GM23338 (cell line): ENCODE measurements around the gene TMPRSS6. TPM values are rescaled to one million over a fixed set of nuclear protein-coding genes. Genes with fewer than 3 reads are reported as not detected.

Experiments used
- ATAC-seq: fragments of 200-7000 bp; cut with Tn5 transposase; 3 replicates; pipeline ENCODE4 v1.9.1; 2020
- DNase-seq: peaks from one replicate; pipeline ENCODE4 v3.0.0-alpha.2; 2015; ENCODE audit warnings: low spot score
- H2AFZ ChIP-seq: fragments of 200-600 bp; sonication (generic); 2 replicates; pipeline ENCODE4 v1.8.0; 2016; ENCODE audit warnings: antibody characterized with exemption, mild to moderate bottlenecking, moderate library complexity
- H3F3A ChIP-seq: fragments of 200-600 bp; sonication (generic); replicated peaks from 2 replicates; pipeline ENCODE4 v1.8.0; 2017; ENCODE audit warnings: antibody characterized with exemption, mixed run types, low read depth
- H3K27ac ChIP-seq: fragments of 200-600 bp; sonication (generic); 2 replicates; pipeline ENCODE4 v1.6.1; 2016; ENCODE audit warnings: low read depth
- H3K27me3 ChIP-seq: fragments of 200-600 bp; sonication (generic); 2 replicates; pipeline ENCODE4 v1.8.0; 2016; ENCODE audit warnings: mild to moderate bottlenecking, mixed run types, moderate library complexity; ENCODE audit not compliant: insufficient read depth
- H3K36me3 ChIP-seq: fragments of 200-600 bp; sonication (generic); 2 replicates; pipeline ENCODE4 v1.8.0; 2016; ENCODE audit warnings: mild to moderate bottlenecking; ENCODE audit not compliant: insufficient read depth
- H3K4me1 ChIP-seq: fragments of 200-600 bp; sonication (generic); 2 replicates; pipeline ENCODE4 v1.8.0; 2016; ENCODE audit warnings: mild to moderate bottlenecking, moderate library complexity; ENCODE audit not compliant: insufficient read depth
- H3K4me2 ChIP-seq: fragments of 200-600 bp; sonication (generic); 2 replicates; pipeline ENCODE4 v1.7.1; 2017; ENCODE audit warnings: mixed run types
- H3K4me3 ChIP-seq: fragments of 200-600 bp; sonication (generic); 2 replicates; pipeline ENCODE4 v1.6.1; 2016; ENCODE audit warnings: mixed run types
- H3K79me2 ChIP-seq: fragments of 200-600 bp; sonication (generic); replicated peaks from 2 replicates; pipeline ENCODE4 v1.8.0; 2017; ENCODE audit warnings: mild to moderate bottlenecking; ENCODE audit not compliant: insufficient read depth
- H3K9me2 ChIP-seq: fragments of 200-600 bp; sonication (generic); 2 replicates; pipeline ENCODE4 v1.8.0; 2017; ENCODE audit not compliant: insufficient read depth
- H4K20me1 ChIP-seq: fragments of 200-600 bp; sonication (generic); replicated peaks from 2 replicates; pipeline ENCODE4 v1.8.0; 2017; ENCODE audit warnings: mild to moderate bottlenecking; ENCODE audit not compliant: insufficient read depth
- H3K27ac Mint-ChIP-seq: 2 replicates; pipeline ENCODE4 v1.8.0; 2020; ENCODE audit warnings: inconsistent platforms, mild to moderate bottlenecking, moderate library complexity, mixed read lengths
- H3K27me3 Mint-ChIP-seq: 3 replicates; pipeline ENCODE4 v1.8.0; 2022; ENCODE audit warnings: low read depth, mild to moderate bottlenecking, moderate library complexity, mixed read lengths, inconsistent platforms; ENCODE audit not compliant: insufficient read depth, poor library complexity
- H3K36me3 Mint-ChIP-seq: 3 replicates; pipeline ENCODE4 v1.8.0; 2021; ENCODE audit warnings: low read depth, mild to moderate bottlenecking, inconsistent platforms, moderate library complexity, mixed read lengths
- H3K4me1 Mint-ChIP-seq: 3 replicates; pipeline ENCODE4 v1.8.0; 2020; ENCODE audit warnings: mild to moderate bottlenecking, inconsistent platforms, mixed read lengths
- H3K4me3 Mint-ChIP-seq: 3 replicates; pipeline ENCODE4 v1.8.0; 2021; ENCODE audit warnings: moderate library complexity, mild to moderate bottlenecking, inconsistent platforms, mixed read lengths
- H3K9me3 Mint-ChIP-seq: 3 replicates; pipeline ENCODE4 v1.8.0; 2020; ENCODE audit warnings: moderate library complexity, mild to moderate bottlenecking, inconsistent platforms, mixed read lengths
- CREB1 ChIP-seq: fragments of 250-450 bp; sonication (Bioruptor Pico); IDR thresholded peaks from 2 replicates; pipeline ENCODE4 v1.5.0; 2020; ENCODE audit warnings: low read depth, mild to moderate bottlenecking, moderate library complexity
- CTCF ChIP-seq, 2 experiments: fragments of 200-600 bp in 1 of 2; sonication (generic) in 1 of 2; conservative IDR thresholded peaks; 2 replicates each; pipeline versions ENCODE4 v1.5.1 to v1.6.1; 2016 to 2017; ENCODE audit warnings: antibody characterized with exemption in 2 of 2, low read depth in 2 of 2, mild to moderate bottlenecking in 2 of 2, moderate library complexity in 1 of 2
- ETS1 ChIP-seq: IDR thresholded peaks from 2 replicates; pipeline ENCODE4 v1.6.1; 2016; ENCODE audit warnings: antibody characterized with exemption
- EZH2 ChIP-seq: fragments of 200-600 bp; sonication (generic); IDR thresholded peaks from one replicate; pipeline ENCODE4 v1.8.0; 2017; ENCODE audit warnings: antibody characterized with exemption, mild to moderate bottlenecking, low read depth; ENCODE audit not compliant: unreplicated experiment
- EZH2phosphoT487 ChIP-seq: fragments of 200-600 bp; sonication (generic); IDR thresholded peaks from one replicate; pipeline ENCODE4 v1.8.1; 2018; ENCODE audit warnings: antibody characterized with exemption; ENCODE audit not compliant: unreplicated experiment
- JUNB ChIP-seq: IDR thresholded peaks from one replicate; pipeline ENCODE4 v1.6.1; 2016; ENCODE audit warnings: antibody characterized with exemption; ENCODE audit not compliant: unreplicated experiment
- NANOG ChIP-seq: IDR thresholded peaks from 2 replicates; pipeline ENCODE4 v1.6.1; 2016; ENCODE audit warnings: antibody characterized with exemption, borderline replicate concordance
- STAT1 ChIP-seq: IDR thresholded peaks from one replicate; pipeline ENCODE4 v1.6.1; 2016; ENCODE audit warnings: antibody characterized with exemption; ENCODE audit not compliant: unreplicated experiment
- ZNF114 ChIP-seq: fragments of 250-450 bp; sonication (Bioruptor Pico); IDR thresholded peaks from 2 replicates; pipeline ENCODE4 v1.5.0; 2020; ENCODE audit warnings: mild to moderate bottlenecking, moderate library complexity
- ZNF331 ChIP-seq: fragments of 250-450 bp; sonication (Bioruptor Pico); IDR thresholded peaks from 2 replicates; pipeline ENCODE4 v1.5.0; 2020; ENCODE audit warnings: low read depth, mild to moderate bottlenecking, moderate library complexity
- polyA plus RNA-seq: library from polyadenylated mRNA; unstranded; fragments of >200 nt; fragmentation: Nextera tagmentation; extraction: Ambion mirVana; gene quantifications from 2 replicates; pipeline ENCODE4 v1.2.1, GENCODE V29; 2016
- total RNA-seq: library from RNA; depleted of rRNA; stranded (reverse); fragments of >200 nt; shearing (Covaris generic); gene quantifications from 2 replicates; pipeline ENCODE4 v1.2.3, GENCODE V29; 2014
- TF ChIP-seq, protein P1 (sequence below): IDR thresholded peaks from one replicate; pipeline ENCODE4 v1.6.1; 2018; ENCODE audit warnings: antibody characterized with exemption; ENCODE audit not compliant: unreplicated experiment
- TF ChIP-seq, protein P2 (sequence below): fragments of 250-450 bp; sonication (Bioruptor Pico); IDR thresholded peaks from 2 replicates; pipeline ENCODE4 v1.5.0; 2020; ENCODE audit warnings: mild to moderate bottlenecking, moderate library complexity

Gene TMPRSS6
- total and polyA plus RNA-seq, 2 experiments from 2014 or later: 0.13 TPM; not detected in 1

GRCh38 chr22:37067428-37067827 lies 42.1 kb downstream of the TMPRSS6 start:
- no peak overlapping the region for H2AFZ ChIP-seq
- no peaks in the 10 kb centered on the region; the same call in 2 of the 3 replicates for H3K9me3 Mint-ChIP-seq
- H3K4me1 Mint-ChIP-seq: peaks cover 28% of the 10 kb centered on the region
- H3K79me2 ChIP-seq: no peaks in the 10 kb centered on the region
- H4K20me1 ChIP-seq: no peaks in the 10 kb centered on the region
- DNase-seq: no peak
- no peak overlapping the region for H3K4me3 Mint-ChIP-seq
- H3K4me1 ChIP-seq: peaks cover 14% of the 10 kb centered on the region
- no peak overlapping the region for H3K4me3 ChIP-seq
- H3K27me3 ChIP-seq: peaks cover 52% of the 10 kb centered on the region
- no peak overlapping the region for H3K27ac Mint-ChIP-seq
- H3K36me3 Mint-ChIP-seq: peaks cover 2% of the 10 kb centered on the region; the same call in 2 of the 3 replicates
- H3K4me2 ChIP-seq: no peak overlapping the region
- H3F3A ChIP-seq: no peaks in the 10 kb centered on the region
- TF ChIP-seq EZH2 (no peak), CREB1 (CRISPR knock-in tag) (no peak), JUNB (no peak), ETS1 (no peak), STAT1 (no peak), ZNF114 (CRISPR knock-in tag) (no peak), ZNF331 (CRISPR knock-in tag) (no peak), NANOG (no peak), CTCF (conservative IDR thresholded peaks at IDR 0.05; ENCODE audit: low read depth in 2 of 2) (no peak), EZH2phosphoT487 (no peak)
- TF ChIP-seq, protein P1, sequence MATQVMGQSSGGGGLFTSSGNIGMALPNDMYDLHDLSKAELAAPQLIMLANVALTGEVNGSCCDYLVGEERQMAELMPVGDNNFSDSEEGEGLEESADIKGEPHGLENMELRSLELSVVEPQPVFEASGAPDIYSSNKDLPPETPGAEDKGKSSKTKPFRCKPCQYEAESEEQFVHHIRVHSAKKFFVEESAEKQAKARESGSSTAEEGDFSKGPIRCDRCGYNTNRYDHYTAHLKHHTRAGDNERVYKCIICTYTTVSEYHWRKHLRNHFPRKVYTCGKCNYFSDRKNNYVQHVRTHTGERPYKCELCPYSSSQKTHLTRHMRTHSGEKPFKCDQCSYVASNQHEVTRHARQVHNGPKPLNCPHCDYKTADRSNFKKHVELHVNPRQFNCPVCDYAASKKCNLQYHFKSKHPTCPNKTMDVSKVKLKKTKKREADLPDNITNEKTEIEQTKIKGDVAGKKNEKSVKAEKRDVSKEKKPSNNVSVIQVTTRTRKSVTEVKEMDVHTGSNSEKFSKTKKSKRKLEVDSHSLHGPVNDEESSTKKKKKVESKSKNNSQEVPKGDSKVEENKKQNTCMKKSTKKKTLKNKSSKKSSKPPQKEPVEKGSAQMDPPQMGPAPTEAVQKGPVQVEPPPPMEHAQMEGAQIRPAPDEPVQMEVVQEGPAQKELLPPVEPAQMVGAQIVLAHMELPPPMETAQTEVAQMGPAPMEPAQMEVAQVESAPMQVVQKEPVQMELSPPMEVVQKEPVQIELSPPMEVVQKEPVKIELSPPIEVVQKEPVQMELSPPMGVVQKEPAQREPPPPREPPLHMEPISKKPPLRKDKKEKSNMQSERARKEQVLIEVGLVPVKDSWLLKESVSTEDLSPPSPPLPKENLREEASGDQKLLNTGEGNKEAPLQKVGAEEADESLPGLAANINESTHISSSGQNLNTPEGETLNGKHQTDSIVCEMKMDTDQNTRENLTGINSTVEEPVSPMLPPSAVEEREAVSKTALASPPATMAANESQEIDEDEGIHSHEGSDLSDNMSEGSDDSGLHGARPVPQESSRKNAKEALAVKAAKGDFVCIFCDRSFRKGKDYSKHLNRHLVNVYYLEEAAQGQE: no peak
- TF ChIP-seq, protein P2, sequence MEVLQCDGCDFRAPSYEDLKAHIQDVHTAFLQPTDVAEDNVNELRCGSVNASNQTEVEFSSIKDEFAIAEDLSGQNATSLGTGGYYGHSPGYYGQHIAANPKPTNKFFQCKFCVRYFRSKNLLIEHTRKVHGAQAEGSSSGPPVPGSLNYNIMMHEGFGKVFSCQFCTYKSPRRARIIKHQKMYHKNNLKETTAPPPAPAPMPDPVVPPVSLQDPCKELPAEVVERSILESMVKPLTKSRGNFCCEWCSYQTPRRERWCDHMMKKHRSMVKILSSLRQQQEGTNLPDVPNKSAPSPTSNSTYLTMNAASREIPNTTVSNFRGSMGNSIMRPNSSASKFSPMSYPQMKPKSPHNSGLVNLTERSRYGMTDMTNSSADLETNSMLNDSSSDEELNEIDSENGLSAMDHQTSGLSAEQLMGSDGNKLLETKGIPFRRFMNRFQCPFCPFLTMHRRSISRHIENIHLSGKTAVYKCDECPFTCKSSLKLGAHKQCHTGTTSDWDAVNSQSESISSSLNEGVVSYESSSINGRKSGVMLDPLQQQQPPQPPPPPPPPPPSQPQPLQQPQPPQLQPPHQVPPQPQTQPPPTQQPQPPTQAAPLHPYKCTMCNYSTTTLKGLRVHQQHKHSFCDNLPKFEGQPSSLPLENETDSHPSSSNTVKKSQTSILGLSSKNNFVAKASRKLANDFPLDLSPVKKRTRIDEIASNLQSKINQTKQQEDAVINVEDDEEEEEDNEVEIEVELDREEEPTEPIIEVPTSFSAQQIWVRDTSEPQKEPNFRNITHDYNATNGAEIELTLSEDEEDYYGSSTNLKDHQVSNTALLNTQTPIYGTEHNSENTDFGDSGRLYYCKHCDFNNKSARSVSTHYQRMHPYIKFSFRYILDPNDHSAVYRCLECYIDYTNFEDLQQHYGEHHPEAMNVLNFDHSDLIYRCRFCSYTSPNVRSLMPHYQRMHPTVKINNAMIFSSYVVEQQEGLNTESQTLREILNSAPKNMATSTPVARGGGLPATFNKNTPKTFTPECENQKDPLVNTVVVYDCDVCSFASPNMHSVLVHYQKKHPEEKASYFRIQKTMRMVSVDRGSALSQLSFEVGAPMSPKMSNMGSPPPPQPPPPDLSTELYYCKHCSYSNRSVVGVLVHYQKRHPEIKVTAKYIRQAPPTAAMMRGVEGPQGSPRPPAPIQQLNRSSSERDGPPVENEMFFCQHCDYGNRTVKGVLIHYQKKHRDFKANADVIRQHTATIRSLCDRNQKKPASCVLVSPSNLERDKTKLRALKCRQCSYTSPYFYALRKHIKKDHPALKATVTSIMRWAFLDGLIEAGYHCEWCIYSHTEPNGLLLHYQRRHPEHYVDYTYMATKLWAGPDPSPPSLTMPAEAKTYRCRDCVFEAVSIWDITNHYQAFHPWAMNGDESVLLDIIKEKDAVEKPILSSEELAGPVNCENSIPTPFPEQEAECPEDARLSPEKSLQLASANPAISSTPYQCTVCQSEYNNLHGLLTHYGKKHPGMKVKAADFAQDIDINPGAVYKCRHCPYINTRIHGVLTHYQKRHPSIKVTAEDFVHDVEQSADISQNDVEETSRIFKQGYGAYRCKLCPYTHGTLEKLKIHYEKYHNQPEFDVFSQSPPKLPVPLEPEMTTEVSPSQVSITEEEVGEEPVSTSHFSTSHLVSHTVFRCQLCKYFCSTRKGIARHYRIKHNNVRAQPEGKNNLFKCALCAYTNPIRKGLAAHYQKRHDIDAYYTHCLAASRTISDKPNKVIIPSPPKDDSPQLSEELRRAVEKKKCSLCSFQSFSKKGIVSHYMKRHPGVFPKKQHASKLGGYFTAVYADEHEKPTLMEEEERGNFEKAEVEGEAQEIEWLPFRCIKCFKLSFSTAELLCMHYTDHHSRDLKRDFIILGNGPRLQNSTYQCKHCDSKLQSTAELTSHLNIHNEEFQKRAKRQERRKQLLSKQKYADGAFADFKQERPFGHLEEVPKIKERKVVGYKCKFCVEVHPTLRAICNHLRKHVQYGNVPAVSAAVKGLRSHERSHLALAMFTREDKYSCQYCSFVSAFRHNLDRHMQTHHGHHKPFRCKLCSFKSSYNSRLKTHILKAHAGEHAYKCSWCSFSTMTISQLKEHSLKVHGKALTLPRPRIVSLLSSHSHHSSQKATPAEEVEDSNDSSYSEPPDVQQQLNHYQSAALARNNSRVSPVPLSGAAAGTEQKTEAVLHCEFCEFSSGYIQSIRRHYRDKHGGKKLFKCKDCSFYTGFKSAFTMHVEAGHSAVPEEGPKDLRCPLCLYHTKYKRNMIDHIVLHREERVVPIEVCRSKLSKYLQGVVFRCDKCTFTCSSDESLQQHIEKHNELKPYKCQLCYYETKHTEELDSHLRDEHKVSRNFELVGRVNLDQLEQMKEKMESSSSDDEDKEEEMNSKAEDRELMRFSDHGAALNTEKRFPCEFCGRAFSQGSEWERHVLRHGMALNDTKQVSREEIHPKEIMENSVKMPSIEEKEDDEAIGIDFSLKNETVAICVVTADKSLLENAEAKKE (CRISPR knock-in tag): no peak
- peaks cover 43% of the 10 kb centered on the region for H3K27me3 Mint-ChIP-seq
- no peaks in the 10 kb centered on the region for H3K36me3 ChIP-seq
- no peak for ATAC-seq
- no peak overlapping the region for H3K27ac ChIP-seq
- H3K9me2 ChIP-seq: 0 out of 2 replicates have a peak, but pooled peaks cover 8% of the 10 kb centered on the region
